22Rv1 (cell line): ENCODE data around the gene JAKMIP1.
A peak's percentile ranks its signal among the peaks of the same experiment; 100 is the strongest.

Experiments
- H3K27ac ChIP-seq: fragments of 450-650 bp; 2 replicates; pipeline ENCODE4 v1.5.1; 2017
- ZFX ChIP-seq: fragments of 450-650 bp; IDR thresholded peaks from 2 replicates; pipeline ENCODE4 v1.6.1; 2017; ENCODE audit warnings: antibody characterized with exemption, borderline replicate concordance
- TF ChIP-seq, protein P1 (sequence below): fragments of 450-650 bp; IDR thresholded peaks from 2 replicates; pipeline ENCODE4 v1.5.1; 2017; ENCODE audit warnings: mild to moderate bottlenecking

Gene JAKMIP1

DNA sequence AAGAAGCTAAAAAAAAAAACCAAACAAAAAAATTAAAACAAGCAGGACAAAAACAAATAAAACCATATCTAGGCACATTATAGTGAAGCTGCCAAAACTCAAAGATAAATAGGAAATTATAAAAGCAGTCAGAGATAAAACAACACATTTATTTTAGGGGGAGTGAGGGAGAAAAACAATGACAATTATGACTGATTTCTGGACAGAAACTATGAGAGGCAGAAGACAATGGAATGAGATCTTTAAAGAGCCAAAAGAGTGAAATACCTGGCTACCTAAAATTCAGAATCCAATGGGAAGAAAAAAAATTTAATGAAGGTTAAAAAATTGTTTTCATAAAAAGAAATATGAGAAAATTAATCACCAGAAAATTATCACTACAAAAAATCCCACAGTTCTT lies 215.5 kb downstream of the JAKMIP1 start:
- TF ChIP-seq, protein P1, sequence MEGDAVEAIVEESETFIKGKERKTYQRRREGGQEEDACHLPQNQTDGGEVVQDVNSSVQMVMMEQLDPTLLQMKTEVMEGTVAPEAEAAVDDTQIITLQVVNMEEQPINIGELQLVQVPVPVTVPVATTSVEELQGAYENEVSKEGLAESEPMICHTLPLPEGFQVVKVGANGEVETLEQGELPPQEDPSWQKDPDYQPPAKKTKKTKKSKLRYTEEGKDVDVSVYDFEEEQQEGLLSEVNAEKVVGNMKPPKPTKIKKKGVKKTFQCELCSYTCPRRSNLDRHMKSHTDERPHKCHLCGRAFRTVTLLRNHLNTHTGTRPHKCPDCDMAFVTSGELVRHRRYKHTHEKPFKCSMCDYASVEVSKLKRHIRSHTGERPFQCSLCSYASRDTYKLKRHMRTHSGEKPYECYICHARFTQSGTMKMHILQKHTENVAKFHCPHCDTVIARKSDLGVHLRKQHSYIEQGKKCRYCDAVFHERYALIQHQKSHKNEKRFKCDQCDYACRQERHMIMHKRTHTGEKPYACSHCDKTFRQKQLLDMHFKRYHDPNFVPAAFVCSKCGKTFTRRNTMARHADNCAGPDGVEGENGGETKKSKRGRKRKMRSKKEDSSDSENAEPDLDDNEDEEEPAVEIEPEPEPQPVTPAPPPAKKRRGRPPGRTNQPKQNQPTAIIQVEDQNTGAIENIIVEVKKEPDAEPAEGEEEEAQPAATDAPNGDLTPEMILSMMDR: no peak
- TF ChIP-seq ZFX: no peak
- no peak overlapping the region for H3K27ac ChIP-seq

DNA sequence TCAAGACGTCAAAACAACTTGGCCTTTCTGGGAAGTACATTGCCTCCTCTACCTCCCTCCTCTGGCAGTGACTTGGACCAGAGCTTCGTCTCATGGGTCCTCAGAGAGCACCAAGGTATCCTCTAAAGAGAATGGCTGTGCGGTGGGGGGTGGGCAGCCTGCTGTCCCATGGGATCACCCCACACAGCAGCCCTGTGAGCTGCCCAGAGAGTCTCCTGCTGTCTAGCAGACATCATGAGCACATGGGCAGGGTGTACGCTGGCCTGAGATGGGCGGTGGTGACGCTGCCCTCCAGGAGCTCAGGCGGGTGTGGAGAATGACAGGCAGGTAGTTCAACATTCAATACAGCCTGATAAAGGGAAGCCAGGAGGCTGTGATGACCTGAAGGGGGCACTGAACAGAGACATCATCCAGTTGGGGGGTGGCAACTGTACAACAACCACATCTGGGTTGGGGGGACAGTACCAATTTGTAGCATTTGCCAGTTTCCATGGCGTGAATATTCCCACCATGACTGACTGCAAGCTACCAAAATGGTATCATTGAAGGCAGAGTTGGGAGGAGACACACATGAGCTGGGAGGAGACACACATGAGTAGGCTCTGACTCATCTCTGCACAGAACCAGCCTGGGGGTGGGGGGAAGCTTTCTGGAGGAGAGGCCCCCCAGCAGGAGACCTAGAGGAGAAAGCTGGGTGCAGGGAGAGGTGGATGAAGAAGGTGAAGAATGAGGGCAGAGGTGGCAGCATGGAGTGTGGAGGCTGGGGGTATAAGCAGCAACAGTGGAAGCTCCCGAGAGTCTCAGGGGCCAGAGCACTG lies 218.0 kb downstream of the JAKMIP1 start:
- no peak overlapping the region for H3K27ac ChIP-seq
- TF ChIP-seq, protein P1: no peak
- TF ChIP-seq ZFX: no peak

DNA sequence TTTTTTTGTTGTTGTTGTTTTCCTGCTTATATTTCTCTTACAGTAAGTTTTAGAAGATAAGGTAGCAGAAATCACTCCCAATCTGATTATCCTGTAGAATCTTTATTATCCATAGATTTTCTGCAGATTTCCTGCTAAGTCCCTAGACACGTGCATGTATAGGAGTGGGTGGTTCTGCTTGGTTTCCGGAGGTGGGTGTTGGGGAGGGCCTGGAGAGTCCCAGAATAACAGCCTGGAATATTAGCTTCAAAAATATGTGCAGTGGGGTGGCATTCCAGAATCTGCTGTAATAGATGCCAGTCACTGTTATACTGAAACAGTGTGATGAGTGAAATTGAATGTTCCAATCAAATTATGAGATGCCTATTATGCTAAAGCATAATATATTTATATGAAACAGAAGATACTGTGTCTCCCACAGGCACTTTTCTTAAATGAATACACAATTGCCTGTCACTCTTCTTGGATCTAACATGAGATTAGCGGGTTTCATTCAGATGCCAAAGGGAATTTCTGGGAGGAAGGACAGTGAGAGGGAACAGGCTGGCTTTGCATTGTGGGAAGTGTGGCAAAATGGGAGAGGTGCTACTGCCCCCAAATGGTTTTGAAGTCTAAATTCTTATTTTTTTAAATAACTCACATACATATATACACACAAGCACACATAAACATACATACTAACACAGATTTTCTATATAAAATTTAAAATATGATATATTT lies 219.8 kb downstream of the JAKMIP1 start:
- no peak overlapping the region for H3K27ac ChIP-seq
- TF ChIP-seq, protein P1: no peak
- no peak for TF ChIP-seq ZFX

DNA sequence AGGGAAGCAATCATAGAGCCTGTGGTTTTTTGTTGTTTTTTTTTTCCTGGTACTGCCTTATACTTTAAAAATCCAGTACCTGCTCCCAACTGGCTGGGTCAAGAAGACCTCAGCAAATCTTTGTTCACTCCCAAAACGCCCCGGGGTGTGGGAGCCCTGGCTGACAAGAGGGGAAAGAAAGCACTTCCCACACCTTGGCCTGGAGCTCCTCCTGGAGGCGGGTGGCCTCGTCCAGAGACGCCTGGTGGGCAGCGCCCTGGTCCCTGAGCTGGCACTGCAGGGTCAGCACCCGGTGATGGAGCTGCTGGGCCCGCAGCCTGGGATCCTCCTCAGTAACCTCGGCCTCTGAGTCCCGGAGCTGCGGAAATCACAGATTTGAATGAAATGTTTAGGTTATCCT lies 220.4 kb downstream of the JAKMIP1 start:
- no peak for TF ChIP-seq ZFX
- TF ChIP-seq, protein P1: peak; percentile 29
- H3K27ac ChIP-seq: no peak overlapping the region

DNA sequence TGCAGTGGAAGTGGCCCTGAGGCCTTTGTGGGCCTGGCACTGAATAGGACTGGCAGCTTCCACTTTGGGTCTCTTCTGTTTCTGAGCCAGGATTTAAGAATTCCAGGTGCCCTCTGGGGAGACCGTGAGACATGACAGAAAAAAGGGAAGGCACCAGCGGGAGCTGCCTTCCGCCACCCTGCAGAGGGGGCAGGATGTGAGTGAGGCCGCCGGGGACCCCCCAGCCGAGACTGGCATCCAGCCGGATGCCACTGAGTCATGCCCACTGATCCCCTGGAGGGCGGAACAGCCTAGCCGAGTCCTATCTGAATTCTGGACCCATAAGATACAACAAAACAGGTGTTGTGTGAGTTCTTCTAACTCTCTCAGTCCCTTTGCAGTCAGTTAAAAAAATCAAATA lies 223.4 kb downstream of the JAKMIP1 start:
- TF ChIP-seq, protein P1: no peak
- TF ChIP-seq ZFX: no peak
- no peak overlapping the region for H3K27ac ChIP-seq

DNA sequence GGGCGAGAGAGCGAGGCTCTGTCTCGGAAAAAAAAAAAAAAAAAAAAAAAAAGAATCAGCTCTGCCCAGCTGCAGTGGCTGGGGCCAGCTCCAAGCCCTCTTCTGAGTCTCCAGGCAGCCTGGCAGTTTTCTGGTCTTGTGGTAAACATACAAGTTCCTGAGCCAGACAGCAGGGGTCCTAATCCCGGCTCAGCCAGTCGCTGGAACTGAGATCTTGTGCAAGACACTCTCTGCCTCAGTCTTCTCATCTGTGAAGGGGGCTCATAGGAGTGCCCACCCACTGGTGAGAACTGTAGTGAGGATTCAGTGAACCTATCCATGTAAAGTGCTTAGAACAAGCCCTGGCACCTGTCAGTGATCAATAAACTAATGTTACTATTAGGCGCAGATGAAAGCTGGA lies 223.9 kb downstream of the JAKMIP1 start:
- no peak for TF ChIP-seq ZFX
- TF ChIP-seq, protein P1: no peak

More for the DNA sequence above, 223.9 kb downstream of the JAKMIP1 start:
- no peak overlapping the region for H3K27ac ChIP-seq
